HepG2 (cell line): ENCODE results near the gene HSP90AB1. TPM values are rescaled to one million over a fixed set of nuclear protein-coding genes. Genes with fewer than 3 reads are reported as not detected.
A peak's percentile ranks its signal among the peaks of the same experiment; 100 is the strongest.

Source experiments
- ETV5 ChIP-seq: IDR thresholded peaks from 2 replicates; pipeline ENCODE4 v1.6.1; 2018; ENCODE audit warnings: missing biosample characterization, missing genetic modification reagents, inconsistent platforms, borderline replicate concordance
- FOXC1 ChIP-seq: sonication (generic); formaldehyde crosslinking; IDR thresholded peaks from 2 replicates; pipeline ENCODE4 v1.8.0; 2022; ENCODE audit warnings: mild to moderate bottlenecking, missing genetic modification reagents, borderline replicate concordance
- HES4 ChIP-seq: sonication (generic); formaldehyde crosslinking; IDR thresholded peaks from 2 replicates; pipeline ENCODE4 v1.9.0; 2021; ENCODE audit warnings: mild to moderate bottlenecking, missing genetic modification reagents, borderline replicate concordance
- HHEX ChIP-seq: IDR thresholded peaks from 2 replicates; pipeline ENCODE4 v1.6.1; 2016; ENCODE audit warnings: control low read depth
- IRF1 ChIP-seq: sonication (generic); formaldehyde crosslinking; IDR thresholded peaks from 2 replicates; pipeline ENCODE4 v1.4.0; 2020; ENCODE audit warnings: low read depth, mild to moderate bottlenecking, missing genetic modification reagents
- MIER3 ChIP-seq: IDR thresholded peaks from 2 replicates; pipeline ENCODE4 v1.6.1; 2016; ENCODE audit warnings: missing compliant biosample characterization, borderline replicate concordance
- NR2F1 ChIP-seq, 2 experiments: fragments of 450-650 bp in 1 of 2; formaldehyde crosslinking in 1 of 2; IDR thresholded peaks; 2 replicates each; pipeline versions ENCODE4 v1.5.0 to v1.6.1; 2016 to 2020; ENCODE audit warnings: mild to moderate bottlenecking in 1 of 2, missing compliant biosample characterization in 1 of 2, missing genetic modification reagents in 1 of 2, moderate library complexity in 1 of 2
- PHF21A ChIP-seq: sonication (generic); formaldehyde crosslinking; IDR thresholded peaks from 2 replicates; pipeline ENCODE4 v1.5.0; 2020; ENCODE audit warnings: mild to moderate bottlenecking, missing genetic modification reagents
- PLSCR1 ChIP-seq: sonication (generic); formaldehyde crosslinking; IDR thresholded peaks from 2 replicates; pipeline ENCODE4 v1.5.0; 2020; ENCODE audit warnings: missing genetic modification reagents, mild to moderate bottlenecking, borderline replicate concordance
- THAP9 ChIP-seq: sonication (generic); formaldehyde crosslinking; IDR thresholded peaks from 2 replicates; pipeline ENCODE4; 2020; ENCODE audit warnings: missing genetic modification reagents, mild to moderate bottlenecking, borderline replicate concordance
- ZBTB7A ChIP-seq: sonication (generic); formaldehyde crosslinking; IDR thresholded peaks from 2 replicates; pipeline ENCODE4 v1.8.0; 2022; ENCODE audit warnings: mild to moderate bottlenecking, missing genetic modification reagents
- ZMYM3 ChIP-seq: sonication (generic); formaldehyde crosslinking; IDR thresholded peaks from 2 replicates; pipeline ENCODE4 v1.5.1; 2020; ENCODE audit warnings: mild to moderate bottlenecking, missing genetic modification reagents
- ZNF10 ChIP-seq: sonication (generic); formaldehyde crosslinking; IDR thresholded peaks from 2 replicates; pipeline ENCODE4 v1.4.0; 2020; ENCODE audit warnings: mild to moderate bottlenecking, low read depth, missing genetic modification reagents, borderline replicate concordance
- ZNF124 ChIP-seq: sonication (generic); formaldehyde crosslinking; IDR thresholded peaks from 2 replicates; pipeline ENCODE4 v1.4.0; 2020; ENCODE audit warnings: missing genetic modification reagents
- ZNF282 ChIP-seq: fragments of 450-650 bp; IDR thresholded peaks from 2 replicates; pipeline ENCODE4 v1.6.1; 2018; ENCODE audit not compliant: partially characterized antibody
- ZNF333 ChIP-seq: sonication (generic); formaldehyde crosslinking; IDR thresholded peaks from 2 replicates; pipeline ENCODE4 v1.4.0; 2020; ENCODE audit warnings: mild to moderate bottlenecking, missing genetic modification reagents, borderline replicate concordance
- ZNF460 ChIP-seq: sonication (generic); formaldehyde crosslinking; IDR thresholded peaks from 2 replicates; pipeline ENCODE4 v1.5.1; 2020; ENCODE audit warnings: missing genetic modification reagents, mild to moderate bottlenecking, borderline replicate concordance
- ZNF557 ChIP-seq: sonication (generic); formaldehyde crosslinking; IDR thresholded peaks from 2 replicates; pipeline ENCODE4 v1.4.0; 2020; ENCODE audit warnings: missing genetic modification reagents
- ZNF563 ChIP-seq: sonication (generic); formaldehyde crosslinking; IDR thresholded peaks from 2 replicates; pipeline ENCODE4 v1.8.0; 2022; ENCODE audit warnings: mild to moderate bottlenecking, moderate library complexity, missing genetic modification reagents
- ZNF580 ChIP-seq: IDR thresholded peaks from 2 replicates; pipeline ENCODE4 v1.6.1; 2016; ENCODE audit warnings: low read depth, borderline replicate concordance
- ZNF589 ChIP-seq: sonication (generic); formaldehyde crosslinking; conservative IDR thresholded peaks from 2 replicates; pipeline ENCODE4 v1.8.0; 2022; ENCODE audit warnings: mild to moderate bottlenecking, moderate library complexity, missing genetic modification reagents
- ZNF605 ChIP-seq: sonication (generic); formaldehyde crosslinking; IDR thresholded peaks from 2 replicates; pipeline ENCODE4 v1.8.0; 2022; ENCODE audit warnings: mild to moderate bottlenecking, missing genetic modification reagents
- ZNF772 ChIP-seq: sonication (generic); formaldehyde crosslinking; IDR thresholded peaks from 2 replicates; pipeline ENCODE4 v1.5.0; 2020; ENCODE audit warnings: mild to moderate bottlenecking, missing genetic modification reagents
- ZNF891 ChIP-seq: sonication (generic); formaldehyde crosslinking; IDR thresholded peaks from 2 replicates; pipeline ENCODE4 v1.5.0; 2020; ENCODE audit warnings: mild to moderate bottlenecking, missing genetic modification reagents
- polyA plus RNA-seq, 8 experiments: library from polyadenylated mRNA; depleted of rRNA in 3 of 8; stranded (reverse) in 7 of 8; unstranded in 1 of 8; fragments of >200 nt; fragmentation: Illumina TruSeq in 4 of 8; extraction: Trizol in 4 of 8; gene quantifications; 2 replicates each; pipeline versions ENCODE4 v1.2.1 to v1.2.3, GENCODE V29; 2011 to 2016; ENCODE audit warnings: low read depth in 4 of 8, missing spikeins in 1 of 8, mixed read lengths in 1 of 8; ENCODE audit not compliant: insufficient read depth in 1 of 8
- total RNA-seq, 5 experiments: library from RNA; depleted of rRNA; stranded (reverse); fragments of >200 nt; fragmentation: Illumina TruSeq; extraction: Trizol; gene quantifications; 2 replicates each; pipeline ENCODE4 v1.2.3, GENCODE V29; 2016; ENCODE audit warnings: low read depth in 1 of 5

HSP90AB1 gene
- total and polyA plus RNA-seq, 2 of the 13 experiments (the other 11 are each of a cell fraction or from before 2014, with no cell fraction given), result 1,325 to 1,472 TPM

- TF ChIP-seq ZNF563 (CRISPR knock-in tag) (peak; percentile 82; the same call in 1 of the 2 replicates), THAP9 (CRISPR knock-in tag) (peak; percentile 6; the same call in 1 of the 2 replicates), ZNF891 (0 out of 2 replicates have a peak, but pooled peaks have one; percentile 30), ZNF460 (CRISPR knock-in tag) (no peak), ZNF10 (CRISPR knock-in tag) (no peak), ZNF282 (no peak), ZNF605 (0 out of 2 replicates have a peak, but pooled peaks have one; percentile 12), ZBTB7A (CRISPR knock-in tag) (no peak), HES4 (CRISPR knock-in tag) (0 out of 2 replicates have a peak, but pooled peaks have one; percentile 2), MIER3 (CRISPR knock-in tag) (0 out of 2 replicates have a peak, but pooled peaks have one; percentile 3), ZNF557 (no peak), HHEX (CRISPR knock-in tag) (no peak), ZNF333 (no peak), ZNF589 (no peak), ZNF124 (CRISPR knock-in tag) (no peak), ZNF580 (CRISPR knock-in tag) (no peak), IRF1 (CRISPR knock-in tag) (no peak), NR2F1 (CRISPR knock-in tag; IDR thresholded peaks at IDR 0.05) (no peak), PLSCR1 (no peak), ZMYM3 (CRISPR knock-in tag) (no peak), PHF21A (CRISPR knock-in tag) (no peak), ZNF772 (CRISPR knock-in tag) (no peak), ETV5 (CRISPR knock-in tag) (no peak), FOXC1 (0 out of 2 replicates have a peak, but pooled peaks have one; percentile 48)
Observed at GRCh38 chr6:44264154-44265006, 17.5 kb downstream of the HSP90AB1 start (continued).
